Karpas-422 (cell line): ENCODE data around the gene SLC1A6. TPM values are rescaled to one million over a fixed set of nuclear protein-coding genes. Genes with fewer than 3 reads are reported as not detected.

Source experiments
- DNase-seq: peaks from one replicate; pipeline ENCODE4 v3.0.0-alpha.2; 2015
- H2AFZ ChIP-seq: fragments of 200-600 bp; sonication (generic); 2 replicates; pipeline ENCODE4 v1.6.1; 2014; ENCODE audit warnings: antibody characterized with exemption, low read length, mixed read lengths
- H3K27ac ChIP-seq: fragments of 200-600 bp; sonication (generic); 2 replicates; pipeline ENCODE4 v1.5.1; 2014; ENCODE audit warnings: mild to moderate bottlenecking, low read length, moderate library complexity
- H3K27me3 ChIP-seq: fragments of 200-600 bp; sonication (generic); 2 replicates; pipeline ENCODE4 v1.6.1; 2014; ENCODE audit warnings: low read length, mixed read lengths
- H3K36me3 ChIP-seq: fragments of 200-600 bp; sonication (generic); 2 replicates; pipeline ENCODE4 v1.6.1; 2014; ENCODE audit warnings: low read length, mixed read lengths; ENCODE audit not compliant: insufficient read depth
- H3K4me1 ChIP-seq: fragments of 200-600 bp; sonication (generic); 2 replicates; pipeline ENCODE4 v1.6.1; 2014; ENCODE audit warnings: mild to moderate bottlenecking, low read length, mixed read lengths
- H3K4me2 ChIP-seq: fragments of 200-600 bp; sonication (generic); 2 replicates; pipeline ENCODE4 v1.6.1; 2014; ENCODE audit warnings: low read length, low read depth, mild to moderate bottlenecking; ENCODE audit not compliant: poor library complexity, severe bottlenecking
- H3K4me3 ChIP-seq: fragments of 200-600 bp; sonication (generic); 2 replicates; pipeline ENCODE4 v1.5.1; 2014; ENCODE audit warnings: mild to moderate bottlenecking, antibody characterized with exemption, low read length, mixed read lengths
- H3K79me2 ChIP-seq: fragments of 200-600 bp; sonication (generic); 2 replicates; pipeline ENCODE4 v1.6.1; 2014; ENCODE audit warnings: mild to moderate bottlenecking, low read length, mixed read lengths
- H3K9ac ChIP-seq: fragments of 200-600 bp; sonication (generic); 2 replicates; pipeline ENCODE4 v1.6.0; 2014; ENCODE audit warnings: low read length
- H3K9me2 ChIP-seq: fragments of 200-600 bp; sonication (generic), shearing (Covaris generic); replicated peaks from 2 replicates; pipeline ENCODE4 v1.6.0; 2014; ENCODE audit warnings: mild to moderate bottlenecking, low read length, moderate library complexity; ENCODE audit not compliant: insufficient read depth
- H3K9me3 ChIP-seq: fragments of 300-700, 200-600 bp; sonication (generic); 2 replicates; pipeline ENCODE4 v1.6.1; 2014; ENCODE audit warnings: low read length, mixed read lengths
- H4K20me1 ChIP-seq: fragments of 200-600 bp; sonication (generic); 2 replicates; pipeline ENCODE4 v1.6.1; 2014; ENCODE audit warnings: mild to moderate bottlenecking, antibody characterized with exemption, low read length, low read depth; ENCODE audit not compliant: insufficient read depth
- total RNA-seq: library from RNA; depleted of rRNA; stranded (reverse); fragments of >200 nt; shearing (Covaris generic); gene quantifications from 2 replicates; pipeline ENCODE4 v1.2.3, GENCODE V29; 2014; ENCODE audit warnings: low replicate concordance; rRNA removed

The SLC1A6 gene
- total RNA-seq, 1 experiment from 2014 or later, result not detected

GRCh38 chr19:14915116-14915515 lies 64.5 kb downstream of the SLC1A6 start:
- no peak for DNase-seq
- Histone ChIP-seq H3K4me2 (no peak overlapping the region), H3K4me3 (no peak overlapping the region), H3K4me1 (no peaks in the 10 kb centered on the region), H3K27ac (no peak overlapping the region), H2AFZ (no peak overlapping the region), H4K20me1 (no peaks in the 10 kb centered on the region), H3K27me3 (no peaks in the 10 kb centered on the region), H3K9me2 (no peaks in the 10 kb centered on the region), H3K36me3 (no peaks in the 10 kb centered on the region), H3K9ac (no peak overlapping the region), H3K79me2 (no peaks in the 10 kb centered on the region), H3K9me3 (no peaks in the 10 kb centered on the region; the same call in 1 of the 2 replicates)

DNA sequence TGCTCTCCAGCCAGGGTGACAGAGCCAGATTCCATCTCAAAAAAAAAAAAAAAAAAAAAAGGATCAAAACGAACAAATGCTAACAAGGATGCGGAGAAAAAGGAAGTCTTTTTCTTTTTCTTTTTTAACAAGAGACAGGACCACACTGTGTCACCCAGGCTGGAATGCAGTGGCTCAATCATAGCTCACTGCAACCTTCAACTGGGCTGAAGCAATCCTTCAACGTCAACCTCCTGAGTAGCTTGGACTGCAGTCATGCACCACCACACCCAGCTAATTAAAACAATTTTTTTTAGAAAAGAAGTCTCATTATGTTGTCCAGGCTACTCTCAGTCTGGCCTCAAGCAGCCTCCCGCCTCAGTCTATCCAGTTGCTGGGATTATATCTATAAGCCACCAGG lies 73.0 kb downstream of the SLC1A6 start:
- no peak overlapping the region for H2AFZ ChIP-seq
- no peak overlapping the region for H3K4me3 ChIP-seq
- no peaks in the 10 kb centered on the region for H3K9me3 ChIP-seq
- H3K4me2 ChIP-seq, result no peak overlapping the region
- H3K9me2 ChIP-seq, result no peaks in the 10 kb centered on the region
- H3K4me1 ChIP-seq, result no peaks in the 10 kb centered on the region
- peak; percentile 11 for DNase-seq
- no peak overlapping the region for H3K9ac ChIP-seq
- H3K27ac ChIP-seq, result no peak overlapping the region
- no peaks in the 10 kb centered on the region for H3K79me2 ChIP-seq
- no peaks in the 10 kb centered on the region for H3K27me3 ChIP-seq
- no peaks in the 10 kb centered on the region for H3K36me3 ChIP-seq
- H4K20me1 ChIP-seq, result no peaks in the 10 kb centered on the region

GRCh38 chr19:14901675-14902260 lies 77.9 kb downstream of the SLC1A6 start:
- H4K20me1 ChIP-seq, result no peaks in the 10 kb centered on the region
- no peaks in the 10 kb centered on the region for H3K36me3 ChIP-seq
- peak; percentile 10 for DNase-seq
- H3K79me2 ChIP-seq, result no peaks in the 10 kb centered on the region
- H3K4me2 ChIP-seq, result no peak overlapping the region
- H3K9me3 ChIP-seq, result no peaks in the 10 kb centered on the region
- H2AFZ ChIP-seq, result no peak overlapping the region
- H3K4me1 ChIP-seq, result no peaks in the 10 kb centered on the region
- H3K27me3 ChIP-seq, result no peaks in the 10 kb centered on the region
- no peaks in the 10 kb centered on the region for H3K9me2 ChIP-seq
- H3K4me3 ChIP-seq, result no peak overlapping the region
- no peak overlapping the region for H3K9ac ChIP-seq
- no peak overlapping the region for H3K27ac ChIP-seq

Other genes with a start within 250 kb of the SLC1A6 start
- gene ADGRE2, start 201.3 kb downstream of the SLC1A6 start, total RNA-seq, result not detected in 2 replicates
- 0.15 TPM in 1 of 2 replicates, not detected in the other for gene OR7A5, start 144.7 kb downstream of the SLC1A6 start, total RNA-seq
- not detected in 2 replicates for gene OR7C1, start 144.7 kb downstream of the SLC1A6 start, total RNA-seq
- not detected in 2 replicates for gene OR7A10, start 130.9 kb downstream of the SLC1A6 start, total RNA-seq
- not detected in 2 replicates for gene OR7A17, start 93.7 kb downstream of the SLC1A6 start, total RNA-seq
- gene OR7C2, start 38.4 kb downstream of the SLC1A6 start, total RNA-seq, result not detected in 2 replicates
- not detected in 2 replicates for gene CASP14, start 69.6 kb upstream of the SLC1A6 start, total RNA-seq
- not detected in 2 replicates for gene OR1I1, start 102.3 kb upstream of the SLC1A6 start, total RNA-seq
- gene SYDE1, start 127.5 kb upstream of the SLC1A6 start, total RNA-seq, result not detected in 2 replicates
- 0.45 and 3.2 TPM in 2 replicates for gene NOTCH3, start 221.1 kb upstream of the SLC1A6 start, total RNA-seq